HepG2 (cell line): ENCODE results near the gene FOXS1.

Source experiments
- ATF6 ChIP-seq: sonication (generic); formaldehyde crosslinking; conservative IDR thresholded peaks from 2 replicates; pipeline ENCODE4 v1.4.0; 2020; ENCODE audit warnings: missing genetic modification reagents
- CTCF ChIP-seq: sonication (generic); formaldehyde crosslinking; IDR thresholded peaks from 2 replicates; pipeline ENCODE4 v1.5.0; 2020; ENCODE audit warnings: mild to moderate bottlenecking, missing genetic modification reagents, moderate library complexity
- E2F5 ChIP-seq: sonication (generic); formaldehyde crosslinking; conservative IDR thresholded peaks from 2 replicates; pipeline ENCODE4 v1.4.0; 2020; ENCODE audit warnings: missing genetic modification reagents
- ELF4 ChIP-seq: sonication (generic); formaldehyde crosslinking; IDR thresholded peaks from 2 replicates; pipeline ENCODE4 v1.5.0; 2020; ENCODE audit warnings: missing genetic modification reagents, mild to moderate bottlenecking, moderate library complexity, borderline replicate concordance
- KLF15 ChIP-seq: sonication (generic); formaldehyde crosslinking; IDR thresholded peaks from 2 replicates; pipeline ENCODE4 v1.8.1; 2023; ENCODE audit warnings: borderline replicate concordance, mild to moderate bottlenecking, inconsistent platforms, missing genetic modification reagents, mixed read lengths
- POLR2AphosphoS5 ChIP-seq: IDR thresholded peaks from 2 replicates; pipeline ENCODE4 v1.6.1; 2012; ENCODE audit warnings: low read depth, low read length
- TFE3 ChIP-seq: IDR thresholded peaks from 2 replicates; pipeline ENCODE4 v1.6.1; 2016
- YEATS2 ChIP-seq: sonication (generic); formaldehyde crosslinking; IDR thresholded peaks from 2 replicates; pipeline ENCODE4 v1.4.0; 2020; ENCODE audit warnings: missing genetic modification reagents, borderline replicate concordance
- ZBTB8A ChIP-seq: sonication (generic); formaldehyde crosslinking; IDR thresholded peaks from 2 replicates; pipeline ENCODE4 v1.4.0; 2020; ENCODE audit warnings: mild to moderate bottlenecking, low read depth, missing genetic modification reagents, borderline replicate concordance
- ZNF160 ChIP-seq: sonication (generic); formaldehyde crosslinking; IDR thresholded peaks from 2 replicates; pipeline ENCODE4 v1.8.0; 2022; ENCODE audit warnings: mild to moderate bottlenecking, inconsistent platforms, missing genetic modification reagents

- TF ChIP-seq ATF6 (CRISPR knock-in tag) (no peak), KLF15 (CRISPR knock-in tag) (no peak), ZNF160 (CRISPR knock-in tag) (no peak), POLR2AphosphoS5 (no peak), E2F5 (no peak), ELF4 (no peak), ZBTB8A (no peak), CTCF (CRISPR knock-in tag) (no peak), YEATS2 (CRISPR knock-in tag) (no peak), TFE3 (no peak)
Observed at GRCh38 chr20:31843288-31843687, 2.1 kb downstream of the FOXS1 start.
